ENCODE results near the gene SLC26A3.

SLC26A3 gene

DNA sequence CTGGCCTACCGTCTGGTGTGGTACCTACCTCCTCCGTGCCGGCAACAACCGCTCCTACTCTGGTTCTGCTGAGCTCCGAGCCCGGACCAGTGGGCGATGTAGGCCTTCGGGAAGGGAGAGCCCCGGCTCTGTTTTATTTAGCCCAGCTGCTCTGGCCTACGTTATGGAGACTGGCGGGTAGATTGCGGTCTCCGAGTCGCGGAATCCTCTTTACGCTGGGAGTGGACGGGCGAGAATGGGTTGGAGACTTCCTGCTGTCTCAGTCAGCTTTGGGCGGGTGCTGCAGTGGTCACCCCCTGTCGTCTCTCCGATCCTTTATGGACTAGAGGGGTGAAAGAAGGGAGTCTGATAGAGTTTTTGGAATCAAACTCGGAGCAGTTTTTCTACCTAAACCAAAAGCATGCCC, 58.7 kb downstream of the SLC26A3 start:
- no peak for DNase-seq (ENCODE audit: low spot score)

DNA sequence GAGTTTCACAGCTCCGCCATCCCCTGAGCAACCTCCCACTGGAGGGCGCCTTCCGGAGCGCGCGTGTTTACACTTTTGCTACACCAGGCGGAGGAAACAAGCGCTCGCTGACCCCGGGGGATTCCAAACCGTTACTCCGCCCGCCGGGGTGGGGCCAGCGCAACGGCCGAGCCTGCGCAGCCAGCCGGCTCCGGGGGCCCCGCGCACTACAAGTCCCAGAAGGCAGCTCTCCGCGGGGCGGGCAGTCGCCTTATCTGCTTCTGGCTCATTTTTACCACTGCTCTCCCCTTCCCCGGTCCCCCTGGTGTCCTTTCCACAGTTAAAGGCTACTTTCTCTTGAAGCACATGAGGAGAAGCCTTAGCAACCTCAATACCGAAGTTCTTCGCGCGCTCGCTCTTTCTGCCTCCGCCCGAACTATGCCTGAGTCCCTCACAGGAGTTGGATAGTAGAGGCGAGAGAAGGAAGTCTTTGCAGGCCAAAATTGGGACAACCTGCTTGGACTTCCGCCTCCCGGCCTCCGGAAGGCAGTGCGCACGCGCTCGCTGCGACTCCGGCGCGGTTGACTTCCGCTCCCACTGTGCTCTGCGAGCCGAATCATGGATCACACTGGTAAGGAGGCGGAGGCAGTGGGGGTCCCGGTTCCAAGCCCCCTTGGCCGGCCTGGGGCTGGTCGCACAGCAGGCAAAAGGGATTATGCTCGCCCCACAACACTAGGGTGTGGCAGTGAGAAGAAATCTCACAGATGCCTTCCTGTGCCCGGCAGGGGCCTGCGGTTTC, 59.3 kb downstream of the SLC26A3 start, which contains the start of gene CBLL1:
CBLL1 (plus strand) TSS at position 576 of the 778 bp plus-strand sequence; CDS start at position 598, 22 bp downstream.
- peak; percentile 97 for DNase-seq (ENCODE audit: low spot score)

DNA sequence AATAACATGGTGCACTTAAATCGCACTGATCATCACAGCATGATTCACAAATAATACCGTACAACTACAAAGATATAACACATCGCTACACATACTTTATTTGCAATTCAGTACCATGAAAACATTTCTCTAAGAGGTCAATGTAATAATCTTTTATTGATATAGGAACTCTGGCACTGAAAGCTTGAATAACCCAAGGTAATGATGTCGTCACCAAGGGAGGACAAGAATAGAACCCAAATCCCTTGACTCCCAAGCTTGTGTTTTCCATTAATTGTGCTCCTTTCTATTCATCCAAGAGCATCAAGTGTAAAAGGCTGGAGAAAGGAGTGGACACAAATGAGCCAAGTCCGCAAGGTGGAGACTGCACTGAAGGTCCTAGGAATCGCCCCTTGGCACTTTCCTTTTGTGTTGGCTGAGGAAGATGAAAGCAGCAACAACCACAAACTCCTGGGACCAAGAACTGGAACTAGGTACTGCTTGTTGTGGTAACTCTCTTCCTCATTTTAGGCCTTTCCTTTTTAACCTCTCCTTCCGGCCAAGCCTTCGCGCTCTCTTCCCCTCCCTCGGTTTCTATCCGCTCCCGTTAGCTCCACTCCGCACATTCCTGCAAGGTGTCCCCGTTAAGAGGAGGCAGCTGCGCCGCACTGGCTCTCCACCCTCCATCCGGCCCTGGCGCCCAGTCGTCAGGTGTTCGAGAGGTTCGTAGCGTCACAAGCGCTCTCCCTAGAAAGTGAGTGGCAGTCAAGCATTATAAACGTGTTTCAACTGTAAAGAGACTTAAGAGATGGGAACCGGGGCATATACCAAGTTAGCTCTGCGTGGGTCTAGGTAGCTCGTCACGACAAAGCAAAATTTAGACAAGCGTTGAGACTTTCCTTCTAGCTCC, 60.1 kb downstream of the SLC26A3 start:
- peak; percentile 42 for DNase-seq (ENCODE audit: low spot score)

DNA sequence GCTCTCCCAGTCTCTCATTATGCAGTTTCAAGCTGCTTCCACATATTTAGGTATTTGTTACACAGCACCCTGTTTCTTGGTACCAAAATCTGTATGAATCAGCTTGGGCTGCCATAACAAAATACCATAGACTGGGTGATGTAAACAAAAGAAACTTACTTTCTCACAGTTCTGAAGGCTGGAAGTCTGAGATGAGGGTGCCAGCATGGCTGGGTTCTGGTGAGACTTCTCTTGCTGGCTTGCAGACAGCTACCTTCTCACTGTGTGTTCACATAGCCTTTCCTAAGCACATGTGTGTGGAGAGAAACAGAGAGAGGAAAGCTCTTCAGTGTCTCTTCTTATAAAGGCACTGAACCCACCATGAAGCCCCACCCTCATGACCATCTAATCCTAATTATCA, 74.7 kb downstream of the SLC26A3 start:
- no peak for DNase-seq (ENCODE audit: low spot score)

DNA sequence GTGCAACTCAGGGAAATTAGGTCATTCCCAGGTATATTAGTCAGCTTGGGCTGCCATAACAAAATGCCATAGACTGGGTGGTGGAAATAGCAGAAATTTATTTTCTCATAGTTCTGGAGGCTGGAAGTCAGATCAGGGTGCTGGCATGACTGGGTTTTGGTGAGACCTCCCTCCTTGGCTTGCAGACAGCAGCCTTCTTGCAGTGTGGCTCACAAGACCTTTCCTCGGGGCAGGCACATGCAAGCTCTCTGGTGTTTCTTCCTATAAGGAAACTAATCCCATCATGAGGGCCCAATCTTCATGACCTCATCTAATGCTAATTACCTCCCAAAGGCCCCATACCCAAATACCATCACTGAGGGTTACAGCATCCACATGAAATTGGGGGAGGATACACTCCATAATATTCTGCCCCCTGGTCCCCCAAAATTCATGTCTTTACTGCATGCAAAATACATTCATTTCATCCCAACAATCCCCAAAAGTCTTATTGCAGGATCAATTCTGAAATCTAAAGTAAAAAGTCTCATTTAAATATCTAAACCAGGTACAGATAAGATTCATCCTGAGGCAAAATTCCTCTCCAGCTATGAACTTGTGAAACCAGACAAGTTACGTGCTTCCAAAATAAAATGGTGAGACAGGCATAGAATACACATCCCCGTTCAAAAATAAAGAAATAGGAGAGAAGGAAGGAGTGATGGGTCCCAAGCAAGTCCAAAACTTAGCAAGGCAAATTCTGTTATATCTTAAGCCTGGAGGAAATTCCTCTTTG, 76.5 kb downstream of the SLC26A3 start:
- DNase-seq (ENCODE audit: low spot score), result no peak

DNA sequence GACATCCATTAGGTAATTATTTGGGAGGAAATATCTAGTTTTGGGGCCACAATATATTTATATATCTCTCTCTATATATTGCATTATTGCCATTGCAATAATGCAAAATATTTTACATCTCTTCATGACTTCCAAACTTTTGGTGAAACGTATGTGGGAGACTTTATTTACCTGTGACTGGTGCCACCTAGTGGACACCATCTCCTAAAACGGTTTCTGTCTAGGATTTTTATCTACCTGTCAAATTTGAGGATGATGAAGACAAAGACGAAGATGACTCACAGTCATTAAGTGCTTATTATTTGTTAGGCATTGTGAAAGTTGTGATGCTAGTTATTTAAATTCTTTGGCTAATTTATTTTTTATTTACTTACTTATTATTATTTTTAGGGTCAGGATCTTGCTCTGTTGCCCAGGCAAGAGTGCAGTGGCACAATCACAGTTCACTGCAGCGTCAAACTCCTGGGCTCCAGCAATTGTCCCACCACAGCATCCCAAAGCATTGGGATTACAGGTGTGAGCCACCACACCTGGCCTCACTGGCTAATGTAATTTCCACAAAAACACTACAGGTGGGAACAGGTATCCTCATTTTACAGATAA, 77.8 kb downstream of the SLC26A3 start:
- DNase-seq (ENCODE audit: low spot score), result peak; percentile 51

DNA sequence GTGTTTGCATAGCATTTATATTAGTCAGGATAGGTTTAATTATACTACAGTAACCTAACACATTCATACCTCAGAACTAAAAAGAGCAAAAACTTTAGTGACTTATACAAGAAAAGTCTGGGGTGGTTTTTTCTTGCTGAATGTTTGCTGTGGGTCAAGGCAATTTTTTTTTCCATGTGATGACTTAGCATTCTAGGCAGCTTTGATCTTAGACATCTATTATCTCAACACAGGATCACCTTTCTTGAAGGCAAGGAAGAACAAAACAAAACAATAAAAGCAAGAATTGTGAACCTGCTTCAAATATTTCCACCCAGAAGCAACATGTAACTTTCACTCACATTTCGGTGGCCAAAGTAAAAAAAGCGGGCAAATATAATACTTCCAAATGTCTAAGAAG, 79.8 kb downstream of the SLC26A3 start:
- DNase-seq (ENCODE audit: low spot score), result no peak

DNA sequence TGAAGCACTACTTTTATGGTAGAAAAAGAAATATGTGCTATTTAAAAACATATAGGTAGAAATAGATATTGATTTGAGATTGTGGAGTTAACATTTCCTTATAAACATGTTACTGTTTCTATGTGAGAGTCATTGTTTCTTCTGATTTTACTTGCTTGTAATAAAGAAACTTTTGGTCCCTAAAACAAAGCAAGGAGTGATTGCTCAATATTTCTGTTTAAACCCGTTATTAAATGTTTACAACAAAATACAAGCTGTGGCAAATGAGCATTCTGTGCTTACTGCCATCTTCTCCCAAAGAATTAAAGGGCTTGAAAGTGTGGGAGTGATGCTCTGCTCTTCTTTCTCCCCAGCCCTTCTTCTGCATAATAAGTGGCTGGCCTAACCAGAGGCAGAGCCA, 81.7 kb downstream of the SLC26A3 start:
- no peak for DNase-seq (ENCODE audit: low spot score)

DNA sequence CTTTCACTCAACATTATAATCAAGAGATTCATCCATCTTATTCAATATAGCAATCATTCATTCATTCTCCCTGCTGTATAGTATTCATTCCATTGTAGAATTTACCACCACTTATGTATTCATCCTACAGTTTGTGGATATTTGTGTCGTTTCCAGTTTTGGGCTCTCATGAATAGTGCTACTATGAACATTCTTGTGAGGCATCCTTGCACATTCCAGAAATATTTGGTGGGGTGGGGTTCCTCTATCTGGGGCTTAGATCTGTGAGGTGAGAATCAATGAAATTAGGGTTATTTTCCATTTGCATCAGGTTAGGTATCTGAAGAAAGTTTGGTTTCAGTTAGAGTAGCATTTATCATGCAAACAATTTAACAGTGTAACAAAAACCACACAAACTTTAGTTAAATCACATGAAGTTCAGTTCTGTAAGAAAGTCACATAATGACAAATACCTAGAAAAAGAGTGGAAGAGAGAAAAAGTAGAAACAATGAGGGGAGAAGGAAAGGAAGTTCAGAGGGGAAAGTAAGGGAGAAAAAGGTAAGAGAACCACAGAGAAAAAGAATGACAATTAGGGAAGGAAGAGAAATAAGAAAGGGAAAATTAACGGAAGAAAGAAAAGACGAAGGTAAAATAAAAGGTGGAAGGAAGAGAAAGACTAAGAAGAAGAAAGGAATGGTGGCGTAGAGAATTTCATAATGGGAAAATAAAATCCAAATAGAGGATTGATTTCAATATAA, 84.4 kb downstream of the SLC26A3 start:
- DNase-seq (ENCODE audit: low spot score), result no peak

DNA sequence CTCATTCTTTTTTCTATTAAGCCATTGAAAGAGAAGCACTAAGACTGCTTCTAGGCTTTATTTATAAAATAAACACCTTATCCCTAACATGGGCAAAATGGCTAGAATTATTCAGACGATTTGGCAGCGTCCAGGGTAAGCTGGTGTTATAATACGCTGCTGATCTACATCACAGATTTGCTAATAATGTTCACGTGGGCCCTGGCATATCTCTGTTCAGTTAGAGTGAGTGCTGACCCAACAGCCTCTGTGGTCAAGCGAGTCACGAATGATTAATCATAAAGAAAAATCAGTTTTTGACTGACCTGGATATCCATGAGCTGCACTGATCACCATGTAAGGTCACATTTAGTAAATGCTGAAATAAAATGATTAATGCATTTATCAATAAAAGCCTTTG, 87.5 kb downstream of the SLC26A3 start:
- no peak for DNase-seq (ENCODE audit: low spot score)
